GM23248 (cell line): Measurements from ENCODE around the gene RNF32.

Experiments
- EZH2 ChIP-seq: fragments of 200-600 bp; sonication (generic); IDR thresholded peaks from 2 replicates; pipeline ENCODE4 v1.6.1; 2018; ENCODE audit warnings: antibody characterized with exemption, mild to moderate bottlenecking; ENCODE audit not compliant: insufficient read depth, poor library complexity, severe bottlenecking
- EZH2phosphoT487 ChIP-seq: fragments of 200-600 bp; sonication (generic); IDR thresholded peaks from 2 replicates; pipeline ENCODE4 v1.6.1; 2018; ENCODE audit warnings: antibody characterized with exemption, moderate library complexity, mild to moderate bottlenecking, low read depth; ENCODE audit not compliant: insufficient read depth

DNA sequence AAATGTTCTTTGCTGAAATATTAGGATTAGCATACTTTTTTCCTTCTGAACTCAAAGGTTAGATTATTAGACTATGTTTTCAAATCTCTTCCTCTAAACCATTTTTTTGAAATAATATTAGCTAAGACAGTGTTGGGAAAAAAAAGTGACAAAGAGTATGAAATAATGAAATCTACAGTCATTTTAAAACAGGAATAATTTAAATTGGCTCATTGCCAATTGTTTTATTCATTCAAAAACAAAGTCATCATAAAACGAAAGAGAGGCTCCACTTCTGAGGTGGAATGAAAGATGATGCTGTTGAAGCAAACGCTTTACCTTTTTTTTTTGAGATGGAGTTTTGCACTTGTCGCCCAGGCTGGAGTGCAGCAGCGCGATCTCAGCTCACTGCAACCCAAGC, 51.2 kb downstream of the RNF32 start:
- no peak for TF ChIP-seq EZH2
- TF ChIP-seq EZH2phosphoT487, result no peak
